Stimulated activated CD8-positive, alpha-beta memory T cell treated with anti-CD3 and anti-CD28 coated beads, Interleukin-2, amount 100 ng/mL, for 48 hours (primary cell): ENCODE results near the gene FAM13C.

Experiments
- DNase-seq, 2 donors: peaks; one replicate each; pipeline ENCODE4 v3.0.0-alpha.2; 2020; ENCODE audit warnings: low read depth in 2 of 2

Gene FAM13C

DNA sequence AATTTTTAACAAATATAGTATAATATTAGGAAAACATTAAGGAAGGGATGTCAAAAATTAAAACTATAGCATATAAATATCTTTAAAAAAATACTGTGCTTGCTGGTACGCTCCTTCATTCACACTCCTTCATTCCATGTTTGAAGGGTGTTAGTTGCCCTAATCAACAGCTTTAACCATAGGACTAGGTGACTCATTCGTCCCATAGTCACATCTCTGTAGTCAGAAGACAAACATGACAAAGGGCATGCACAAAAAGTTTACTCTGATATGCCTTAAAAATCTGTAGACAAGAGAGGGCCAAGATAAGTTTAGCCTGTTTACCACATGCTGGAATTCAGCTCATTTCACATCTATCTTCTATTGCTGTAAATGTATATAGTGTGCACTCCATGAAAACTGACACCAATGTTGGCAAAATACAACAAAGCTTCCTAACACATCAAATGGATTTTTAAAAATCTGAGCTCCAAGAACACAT lies 646 bp downstream of the FAM13C start:
- no peak for DNase-seq

DNA sequence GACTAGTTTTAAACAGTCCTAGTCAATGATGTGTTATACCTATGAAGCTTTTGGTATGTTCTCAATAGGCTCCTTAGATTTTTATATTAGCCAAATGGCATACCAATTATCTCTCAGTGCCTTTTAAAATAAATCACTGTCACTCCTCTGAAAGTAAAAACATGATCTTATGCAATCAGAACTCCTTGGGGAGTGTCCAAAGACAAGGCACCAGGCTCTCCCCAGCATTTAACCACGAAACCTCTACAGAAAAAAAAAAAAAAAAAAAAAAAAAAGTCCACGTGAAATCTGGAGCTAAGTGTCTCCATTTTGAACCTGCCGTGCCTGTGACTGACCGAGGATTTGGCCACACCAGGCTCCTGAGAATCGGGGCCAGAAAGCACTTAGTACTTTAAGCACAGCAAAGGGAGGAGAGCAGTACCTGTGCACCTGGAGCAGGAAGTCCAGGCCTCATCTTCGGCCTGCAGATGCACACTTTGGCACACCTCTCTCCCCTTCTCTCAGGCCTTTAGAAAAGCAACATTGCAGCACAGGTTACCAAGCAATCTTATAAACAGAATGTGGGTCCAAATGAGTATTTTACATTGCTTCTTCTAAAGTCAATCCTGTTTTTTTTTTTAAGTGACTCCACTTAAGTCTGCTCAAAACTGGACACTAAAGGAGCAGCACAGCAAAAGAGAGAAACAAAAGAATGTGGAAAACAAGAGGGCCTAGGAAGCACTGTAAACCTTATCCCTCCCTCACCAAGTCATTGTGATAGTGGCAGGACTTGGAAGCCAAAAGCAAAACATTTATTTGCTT lies 1.5 kb downstream of the FAM13C start:
- DNase-seq, result no peak

DNA sequence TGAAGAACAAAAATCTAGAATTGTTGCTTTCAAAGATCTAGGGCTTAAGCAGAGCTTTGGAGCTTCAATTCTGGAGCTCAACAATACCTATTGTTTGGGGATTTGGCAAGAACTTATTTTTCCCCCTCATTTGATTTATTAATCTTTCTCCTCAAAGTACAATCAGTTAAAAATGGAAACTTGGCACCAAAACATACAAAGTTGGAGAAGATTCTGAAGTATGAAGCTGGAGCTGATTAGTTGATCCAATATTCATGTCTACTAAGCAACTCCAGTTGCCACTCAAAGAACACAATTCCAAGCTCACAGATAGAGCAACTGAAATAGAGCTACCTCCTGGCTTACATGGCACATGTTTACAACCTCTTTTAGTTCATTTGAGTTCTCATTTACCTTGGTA lies 3.8 kb downstream of the FAM13C start:
- DNase-seq, result no peak

DNA sequence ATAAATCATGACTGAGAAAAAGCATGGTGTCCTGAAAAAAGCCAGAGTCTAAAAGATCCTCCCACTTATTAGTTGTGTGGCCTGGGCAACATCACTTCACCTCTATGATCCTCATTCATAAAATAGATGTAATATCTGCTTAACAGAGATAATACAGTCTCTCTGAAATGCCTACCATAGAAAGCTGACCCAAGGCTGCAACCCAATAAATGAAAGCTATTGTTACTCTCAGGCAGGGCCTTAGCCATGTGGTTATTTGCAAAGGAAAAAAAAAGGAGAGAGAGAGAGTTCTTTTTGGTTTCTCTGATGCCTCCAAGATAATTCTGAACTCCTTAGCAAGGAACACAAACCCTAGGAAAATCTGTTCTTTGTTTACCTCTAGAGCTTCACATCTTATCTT lies 7.9 kb downstream of the FAM13C start:
- no peak for DNase-seq

DNA sequence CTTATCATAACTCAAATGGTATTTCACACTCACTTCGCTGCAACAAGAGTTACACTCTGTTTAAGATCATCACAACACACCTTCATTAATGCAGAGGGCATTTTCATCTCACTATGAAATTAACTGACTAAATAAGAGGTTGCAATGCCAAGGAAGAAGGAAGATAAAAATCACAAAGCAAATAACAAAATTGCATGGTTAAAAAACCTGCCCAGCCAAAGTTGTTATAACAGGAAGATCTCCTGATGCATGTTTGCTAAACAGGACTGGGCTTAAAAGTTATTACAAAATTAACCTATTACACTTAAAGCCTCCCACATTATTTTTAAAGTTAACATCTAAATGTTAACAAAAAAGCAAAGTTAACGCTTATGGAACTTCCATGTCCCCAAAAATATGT lies 11.8 kb downstream of the FAM13C start:
- no peak for DNase-seq

DNA sequence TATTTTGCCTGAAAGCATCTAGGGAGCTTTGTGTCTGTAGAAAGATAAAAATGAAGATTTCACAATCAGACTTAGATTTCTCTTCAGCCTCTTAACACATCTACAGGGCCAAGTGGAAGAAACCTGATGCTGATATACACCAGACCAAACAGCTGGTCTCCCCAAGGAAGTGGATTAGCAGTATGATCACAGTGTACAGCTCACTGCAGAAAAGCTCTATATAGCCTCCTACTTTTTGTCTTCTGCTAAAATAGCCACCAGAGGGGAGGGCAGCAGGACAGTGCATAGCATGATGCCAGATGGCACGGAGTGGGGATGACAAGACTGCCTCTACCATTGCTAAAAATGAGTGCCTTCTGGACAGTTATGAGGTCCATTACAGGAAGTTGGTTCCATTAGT lies 16.0 kb downstream of the FAM13C start:
- DNase-seq, result no peak

DNA sequence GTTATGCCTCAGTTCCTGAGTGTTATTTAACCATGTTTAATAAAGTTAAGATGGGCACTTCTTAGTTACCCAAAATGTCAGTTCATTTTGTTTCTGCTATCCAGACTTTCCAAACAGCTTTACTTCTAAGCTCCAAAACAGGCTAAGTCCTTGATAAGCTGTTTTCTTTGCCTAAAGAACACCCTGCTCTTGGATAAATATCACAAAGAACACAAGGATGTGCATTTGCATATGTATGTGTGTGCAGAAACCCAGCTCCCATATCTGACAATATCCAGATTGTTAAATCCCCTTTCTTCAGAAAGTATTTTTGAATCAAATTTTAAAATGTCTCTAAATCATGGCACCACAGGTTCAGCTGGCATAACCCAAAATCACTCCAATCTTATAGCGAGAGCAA lies 19.6 kb downstream of the FAM13C start:
- DNase-seq, result no peak

DNA sequence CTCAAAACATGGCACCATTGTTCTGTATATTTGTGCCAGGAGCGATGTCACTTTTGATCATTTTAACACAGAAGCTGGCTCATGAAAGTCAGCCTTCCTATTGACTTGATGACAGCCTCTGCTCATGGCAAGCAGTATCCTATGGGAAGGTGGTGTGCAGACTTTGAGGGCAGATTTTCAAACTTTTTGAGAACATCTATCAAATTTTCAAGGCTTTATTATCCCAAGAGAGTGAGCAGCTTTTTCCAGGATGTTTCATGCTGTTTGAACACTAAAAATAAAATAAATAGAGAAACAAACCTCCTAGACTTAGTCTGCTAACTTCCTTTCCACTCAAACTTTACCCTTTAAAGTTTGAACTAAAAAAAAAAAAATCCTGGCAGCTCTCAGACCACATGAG lies 20.3 kb downstream of the FAM13C start:
- DNase-seq, result no peak

DNA sequence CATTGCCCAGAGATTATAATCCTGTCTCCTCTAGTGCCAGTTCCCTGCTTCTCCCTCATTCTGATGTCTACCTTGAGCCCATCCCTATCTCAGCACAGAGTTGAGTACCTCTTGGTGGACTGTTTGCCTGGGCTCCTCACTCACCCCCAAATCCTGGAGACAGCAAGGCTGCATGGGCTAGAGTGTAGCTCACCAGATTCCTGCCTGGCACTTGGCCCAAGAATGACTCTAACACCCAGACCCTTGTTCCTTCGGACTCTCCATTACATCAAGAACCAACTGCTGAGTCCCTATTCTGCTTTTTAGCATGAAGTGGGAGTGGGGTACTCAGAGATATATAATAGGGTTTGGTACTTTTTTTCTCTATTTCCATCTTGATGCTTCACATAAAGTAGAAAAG lies 22.1 kb downstream of the FAM13C start:
- no peak for DNase-seq

DNA sequence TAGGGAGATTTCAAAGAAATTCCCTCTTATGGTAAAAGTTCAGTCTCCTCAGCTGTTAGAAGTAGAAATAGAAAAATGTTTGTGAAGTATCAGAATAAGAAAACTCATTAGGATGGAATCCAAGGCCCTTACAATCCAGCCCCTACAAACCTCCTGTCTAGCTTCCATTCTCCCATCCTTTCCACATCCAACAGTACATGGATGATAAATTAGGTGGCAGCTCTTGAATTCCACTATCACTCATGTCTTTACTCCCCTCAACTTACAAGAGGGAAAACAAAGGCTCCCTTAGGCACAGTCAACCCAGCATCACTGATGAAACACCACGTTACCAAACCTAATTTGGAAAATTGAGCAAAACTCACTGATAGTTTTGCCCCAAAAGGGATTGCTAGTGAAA lies 23.0 kb downstream of the FAM13C start:
- DNase-seq, result no peak

DNA sequence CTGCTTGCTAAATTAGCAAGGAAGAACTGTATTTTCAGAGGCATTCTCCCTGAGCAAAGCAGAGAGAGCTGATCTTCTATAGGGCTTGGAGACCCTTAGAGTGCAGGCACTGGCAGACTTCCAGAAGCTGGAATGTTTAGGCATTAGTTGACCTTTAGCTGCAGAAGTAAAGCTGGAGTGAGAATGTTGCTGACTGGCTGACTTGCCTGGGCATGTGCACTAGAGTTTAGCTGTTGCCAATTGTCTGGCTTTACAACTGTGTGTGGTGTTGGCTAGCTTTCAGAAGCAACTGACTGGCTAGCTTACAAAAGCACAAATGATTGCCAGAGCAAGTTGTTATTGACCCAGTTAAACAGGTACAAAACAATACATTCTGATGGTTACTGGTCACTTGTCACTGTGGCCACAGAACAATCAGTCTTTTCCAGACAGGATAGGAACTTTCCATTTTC lies 25.1 kb downstream of the FAM13C start:
- DNase-seq, result no peak

DNA sequence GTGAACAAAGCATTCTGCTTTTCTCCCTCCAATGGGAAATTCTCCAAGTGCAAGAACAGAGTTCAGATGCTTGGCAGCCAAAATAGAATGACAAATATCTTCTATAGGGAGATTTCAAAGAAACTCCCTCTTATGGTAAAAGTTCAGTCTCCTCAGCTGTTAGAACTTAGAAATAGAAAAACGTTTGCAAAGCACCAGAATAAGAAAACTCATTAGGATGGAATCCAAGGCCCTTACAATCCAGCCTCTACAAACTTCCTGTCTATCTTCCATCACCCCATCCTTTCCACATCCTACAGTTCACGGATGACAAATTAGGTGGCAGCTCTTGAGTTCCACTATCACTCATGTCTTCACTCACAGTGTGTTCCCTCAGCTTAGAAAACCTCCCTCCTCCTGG lies 25.7 kb downstream of the FAM13C start:
- DNase-seq, result no peak

DNA sequence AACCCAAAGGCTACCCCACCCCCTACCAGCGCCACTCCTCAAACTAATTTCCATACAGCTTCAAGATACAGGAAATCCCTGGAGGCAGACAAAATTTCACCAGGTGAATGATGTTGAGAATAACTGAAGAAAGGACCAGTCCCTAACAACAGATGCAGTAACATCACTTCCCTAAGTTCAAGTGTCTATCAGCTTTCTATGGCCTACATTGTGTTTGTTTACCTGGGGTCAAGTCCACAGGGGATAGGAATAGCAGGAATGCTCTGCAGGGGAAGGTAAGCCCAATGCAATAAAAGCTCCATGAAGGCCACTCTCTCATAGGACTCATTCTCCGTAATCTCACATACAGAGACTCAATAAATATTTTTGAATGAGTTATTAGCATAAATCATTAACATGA lies 26.9 kb downstream of the FAM13C start:
- DNase-seq, result no peak

DNA sequence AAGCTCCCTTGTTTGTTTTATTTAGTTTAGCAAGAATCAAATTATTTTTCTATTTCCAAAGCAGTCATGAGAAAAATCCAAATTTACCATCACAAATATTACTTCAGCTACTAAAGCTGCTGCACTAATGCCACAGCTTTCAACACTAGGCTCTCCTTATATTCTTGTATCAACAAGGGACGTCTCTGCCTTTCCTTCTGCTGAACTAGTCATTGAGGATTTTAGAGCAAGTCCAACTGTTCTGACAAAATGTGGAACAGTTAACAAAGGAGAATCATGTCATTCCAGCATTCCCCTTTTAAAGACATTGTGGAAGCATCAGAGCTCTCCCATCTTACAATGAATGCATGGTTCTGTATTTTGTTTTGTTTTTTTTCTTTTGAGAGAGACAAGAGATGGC lies 28.6 kb downstream of the FAM13C start:
- DNase-seq, result no peak

DNA sequence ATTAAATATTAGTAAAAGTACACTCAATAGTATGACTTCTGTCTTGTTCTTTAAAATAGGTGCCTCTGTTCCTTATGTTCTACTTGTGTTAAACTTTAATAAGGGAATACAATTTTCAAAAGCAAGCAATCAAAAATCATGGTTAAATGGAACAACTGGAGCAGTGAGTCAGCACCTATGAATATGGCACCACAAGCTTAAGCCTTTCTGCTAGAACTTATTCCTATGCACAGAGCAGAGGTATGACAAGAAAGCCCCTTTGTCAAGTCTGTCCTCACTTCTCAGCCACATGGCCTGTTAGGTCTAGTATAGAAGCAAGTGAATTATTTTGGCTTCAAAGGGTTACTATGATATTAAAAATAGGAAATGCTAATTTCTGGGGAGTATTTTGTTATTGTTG lies 29.8 kb downstream of the FAM13C start:
- DNase-seq, result no peak

DNA sequence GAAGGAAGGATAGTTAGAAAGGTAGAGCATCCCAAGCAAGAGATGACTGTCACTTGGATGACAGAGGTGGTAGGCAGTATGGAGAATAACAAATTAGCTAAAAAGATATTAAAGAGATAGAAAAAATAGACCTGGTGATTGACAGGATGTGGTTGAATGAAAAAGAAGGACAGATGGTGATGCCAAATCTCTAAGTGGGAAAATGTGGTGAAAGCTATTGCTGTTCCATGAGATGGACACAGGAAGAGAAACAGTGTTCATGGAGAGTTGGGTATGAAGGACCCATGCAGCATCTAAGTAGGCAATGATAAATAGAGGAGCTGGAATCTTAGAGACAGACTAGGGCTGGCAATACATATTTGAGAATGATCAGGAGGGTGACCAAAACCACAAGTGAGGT lies 30.7 kb downstream of the FAM13C start:
- no peak for DNase-seq

DNA sequence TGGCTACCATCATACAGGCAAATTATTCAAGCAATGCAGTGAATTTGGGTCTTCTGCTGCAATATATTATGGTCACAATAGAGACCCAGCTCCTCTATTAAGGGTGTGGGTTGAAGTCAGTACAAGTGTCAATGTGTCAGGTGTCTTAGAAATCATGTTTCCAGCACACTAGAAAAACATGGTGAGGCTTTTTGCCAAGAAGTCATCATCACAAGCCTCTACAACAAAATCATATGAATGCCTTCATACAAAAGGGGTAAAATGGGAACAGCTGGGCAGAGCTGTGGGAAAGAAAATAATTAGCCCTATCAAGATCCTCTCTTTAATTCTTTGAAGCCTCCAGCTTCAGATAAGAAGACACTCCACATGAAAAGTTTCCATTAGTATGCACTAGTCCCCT lies 37.2 kb downstream of the FAM13C start:
- DNase-seq, result no peak

DNA sequence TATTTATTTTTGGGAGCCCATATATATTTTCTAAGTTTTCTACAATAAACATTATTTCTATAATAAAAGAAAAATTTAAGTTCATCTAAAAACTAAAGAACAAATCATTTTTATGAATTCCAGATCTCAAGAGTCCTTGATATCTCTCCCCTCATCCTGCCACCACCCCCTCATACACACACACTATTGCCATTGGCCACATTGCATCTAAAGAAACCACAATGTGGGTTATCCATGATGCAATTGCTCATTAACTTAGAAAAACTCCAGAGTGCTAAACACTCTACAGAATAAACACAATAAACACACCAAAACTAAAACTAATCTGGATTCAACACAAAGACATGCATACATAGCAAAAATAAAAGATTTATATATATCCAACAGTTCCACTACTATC lies 37.8 kb downstream of the FAM13C start:
- no peak for DNase-seq

DNA sequence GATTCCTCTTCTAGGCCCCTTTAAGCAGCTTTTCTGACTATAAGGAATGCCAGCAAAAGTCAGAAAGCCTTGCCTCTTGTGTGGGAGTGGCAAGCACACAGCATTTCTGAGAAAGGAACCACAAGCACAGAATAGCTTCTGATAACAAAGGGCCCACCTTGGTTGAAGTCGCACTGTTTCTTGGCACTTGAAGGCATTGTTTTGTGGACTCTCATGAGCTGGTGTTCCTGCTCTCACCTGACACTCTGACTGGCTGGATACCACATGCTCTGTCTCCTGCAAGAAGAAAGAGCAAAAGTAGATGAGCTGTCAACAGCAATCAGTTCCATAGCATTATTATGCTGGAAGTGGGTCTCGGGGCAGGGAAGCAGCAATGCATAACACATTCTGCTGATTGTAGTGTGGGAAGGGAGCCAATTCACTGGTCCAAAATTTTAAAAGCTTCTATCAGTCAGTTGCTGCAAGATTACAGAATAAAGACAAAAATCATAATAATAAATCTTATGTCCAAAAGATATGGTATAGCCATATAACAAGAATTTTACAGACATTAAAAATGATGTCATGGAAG lies 38.4 kb downstream of the FAM13C start:
- no peak for DNase-seq

DNA sequence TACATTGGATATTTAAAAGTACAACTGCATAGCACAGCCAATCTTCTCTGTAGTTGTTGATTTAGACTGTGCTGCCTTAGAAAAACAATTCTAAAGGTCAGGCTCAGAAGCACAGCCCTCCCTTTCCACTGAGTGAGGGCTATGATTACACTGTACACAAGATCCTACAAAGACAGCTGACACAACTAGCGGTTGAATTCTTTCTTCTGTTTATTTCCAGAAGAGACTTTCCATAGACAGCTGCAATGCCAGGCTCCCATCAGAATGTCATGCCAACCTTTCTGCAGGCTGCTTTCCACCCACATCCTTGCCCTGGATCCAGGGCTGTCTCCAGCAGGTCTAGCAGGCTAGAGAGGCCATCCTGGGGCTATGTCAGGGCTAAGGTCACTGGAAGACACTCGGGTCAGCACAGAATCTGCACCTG lies 39.3 kb downstream of the FAM13C start:
- DNase-seq, result no peak

DNA sequence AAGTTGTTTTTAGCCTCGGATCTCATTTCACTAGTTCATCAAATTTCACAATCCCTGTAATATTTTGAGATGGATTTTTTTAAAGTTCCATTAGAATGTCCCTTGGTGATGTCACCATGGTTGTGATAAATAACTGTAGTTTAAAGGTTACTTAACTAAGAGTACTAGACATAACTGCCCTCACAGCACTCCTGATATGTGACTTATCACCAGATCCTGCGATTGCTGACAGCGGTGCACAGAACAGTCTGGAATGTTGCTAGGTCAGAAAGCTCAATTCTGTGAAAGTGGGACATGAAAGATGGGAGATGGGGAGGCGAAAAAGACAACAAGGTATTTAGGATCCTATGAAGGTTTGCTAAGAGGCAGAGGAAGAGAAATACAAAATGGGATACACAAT lies 40.2 kb downstream of the FAM13C start:
- DNase-seq, result no peak

DNA sequence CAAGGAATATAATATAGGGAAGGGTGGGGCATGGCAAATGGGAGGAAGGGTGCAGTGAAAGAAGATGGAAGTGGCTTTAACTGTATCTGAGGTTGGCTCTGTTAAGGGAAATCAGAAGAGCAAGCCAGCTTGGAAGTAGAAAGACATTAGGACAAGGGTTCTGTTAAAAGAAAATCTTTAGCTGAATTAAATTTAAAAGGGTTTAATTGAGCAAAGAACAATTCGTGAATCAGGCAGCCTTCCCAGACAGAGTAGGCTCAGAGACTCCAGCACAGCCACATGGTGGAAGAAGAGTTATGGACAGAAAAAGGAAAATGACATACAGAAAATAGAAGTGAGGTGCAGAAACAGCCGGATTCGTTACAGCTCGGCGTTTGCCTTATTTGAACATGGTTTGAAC lies 42.0 kb downstream of the FAM13C start:
- DNase-seq, result no peak

DNA sequence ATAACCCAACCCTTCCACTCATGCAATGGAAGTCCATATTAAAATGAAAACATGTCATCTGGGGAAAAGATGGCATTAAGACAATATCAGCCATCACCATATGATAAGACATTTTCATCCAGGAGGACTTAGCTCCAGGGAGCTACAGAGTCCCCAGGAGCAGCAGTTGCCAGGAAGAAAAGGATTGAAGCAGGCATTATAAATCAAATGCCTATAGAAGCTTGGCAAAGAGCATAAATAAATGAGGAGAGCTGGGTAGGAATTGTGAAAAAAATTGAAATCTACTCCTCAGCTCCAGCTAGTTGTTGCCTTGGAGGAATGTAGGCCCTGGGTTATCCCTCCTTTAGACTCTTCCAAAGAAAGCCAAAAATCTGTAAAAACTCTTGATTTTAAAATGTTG lies 42.5 kb downstream of the FAM13C start:
- DNase-seq, result no peak

DNA sequence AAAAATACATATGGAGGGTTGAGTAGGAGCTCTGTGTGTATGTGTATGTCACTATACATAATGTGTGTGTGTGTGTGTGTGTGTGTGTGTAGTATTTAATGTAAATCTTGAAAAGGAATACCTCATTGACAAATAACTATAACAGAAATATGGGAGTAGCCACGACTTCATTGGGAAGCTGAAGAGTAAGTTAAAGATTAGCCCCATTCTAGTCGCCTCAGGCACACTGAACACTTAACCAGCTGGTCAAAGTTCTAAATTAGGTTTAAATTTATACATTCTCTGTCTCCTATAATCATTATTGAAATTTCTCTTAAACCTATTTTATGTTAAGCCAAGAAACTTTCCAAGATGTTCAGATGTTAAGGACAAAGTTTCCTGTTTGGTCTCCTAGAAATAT lies 45.3 kb downstream of the FAM13C start:
- no peak for DNase-seq
